Fibroblast of gingiva (primary cell): ENCODE results near the gene GBE1.

Experiments
- DNase-seq: peaks from one replicate; pipeline ENCODE4 v3.0.0-alpha.2; 2011; ENCODE audit warnings: low read depth

The GBE1 gene

GRCh38 chr3:81621277-81621676 lies 140.2 kb downstream of the GBE1 start:
- DNase-seq = no peak

GRCh38 chr3:81620849-81621248 lies 140.6 kb downstream of the GBE1 start:
- DNase-seq = no peak

DNA sequence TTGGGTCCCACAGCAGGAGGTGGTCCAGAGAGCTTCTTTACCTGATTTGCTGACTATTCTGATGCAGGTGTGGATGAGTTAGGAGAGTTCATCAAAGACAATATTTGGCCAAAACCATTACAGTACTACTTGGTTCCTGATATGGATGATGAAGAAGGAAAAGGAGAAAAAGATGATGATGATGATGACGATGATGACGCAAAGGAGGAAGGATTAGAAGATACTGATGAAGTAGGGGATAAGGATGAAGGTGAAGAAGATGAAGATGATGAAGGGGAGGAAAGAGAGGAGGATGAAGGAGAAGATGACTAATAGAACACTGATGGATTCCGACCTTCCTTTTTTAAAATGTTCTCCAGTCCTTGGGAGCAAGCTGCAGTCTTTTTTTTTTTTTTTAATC lies 148.7 kb downstream of the GBE1 start:
- no peak for DNase-seq

- DNase-seq = no peak
Measured at GRCh38 chr3:81602781-81603180, 158.7 kb downstream of the GBE1 start.

GRCh38 chr3:81601707-81602305 lies 159.6 kb downstream of the GBE1 start:
- DNase-seq = no peak

GRCh38 chr3:81592101-81592500 lies 169.3 kb downstream of the GBE1 start:
- DNase-seq = peak; percentile 26

GRCh38 chr3:81585937-81586336 lies 175.5 kb downstream of the GBE1 start:
- DNase-seq = no peak

GRCh38 chr3:81585056-81585455 lies 176.4 kb downstream of the GBE1 start:
- no peak for DNase-seq

DNA sequence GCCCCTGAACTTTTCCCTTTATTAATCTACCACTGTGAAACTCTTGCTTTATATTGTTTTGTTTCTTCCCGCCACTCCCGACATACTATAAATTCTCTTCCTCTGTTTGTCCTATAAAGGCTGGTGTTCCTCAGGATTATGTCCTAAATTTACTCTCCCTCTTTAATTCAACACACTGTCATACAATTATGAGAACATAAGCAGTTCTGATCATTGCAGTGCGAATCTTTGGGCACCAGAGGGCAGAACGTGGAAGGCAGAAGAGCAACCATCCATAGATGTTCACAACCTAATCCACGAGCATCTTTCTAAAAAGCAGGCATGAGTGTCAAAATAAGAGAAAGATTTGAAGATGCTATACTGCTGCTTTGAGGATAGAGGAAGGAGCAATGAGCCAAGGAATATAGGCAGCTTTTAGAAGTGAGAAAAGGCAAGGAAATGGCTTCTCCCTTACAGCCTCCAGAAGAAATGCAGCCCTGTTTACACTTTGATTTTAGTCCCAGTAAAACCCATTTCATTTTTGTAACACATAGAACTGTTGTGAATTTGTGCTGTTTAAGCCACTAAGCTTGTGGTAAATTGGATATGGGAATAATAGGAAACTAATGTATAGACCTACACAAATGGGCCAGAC lies 179.4 kb downstream of the GBE1 start:
- peak; percentile 38 for DNase-seq

GRCh38 chr3:81580355-81580754 lies 181.1 kb downstream of the GBE1 start:
- DNase-seq = no peak

GRCh38 chr3:81579744-81580143 lies 181.7 kb downstream of the GBE1 start:
- no peak for DNase-seq

DNA sequence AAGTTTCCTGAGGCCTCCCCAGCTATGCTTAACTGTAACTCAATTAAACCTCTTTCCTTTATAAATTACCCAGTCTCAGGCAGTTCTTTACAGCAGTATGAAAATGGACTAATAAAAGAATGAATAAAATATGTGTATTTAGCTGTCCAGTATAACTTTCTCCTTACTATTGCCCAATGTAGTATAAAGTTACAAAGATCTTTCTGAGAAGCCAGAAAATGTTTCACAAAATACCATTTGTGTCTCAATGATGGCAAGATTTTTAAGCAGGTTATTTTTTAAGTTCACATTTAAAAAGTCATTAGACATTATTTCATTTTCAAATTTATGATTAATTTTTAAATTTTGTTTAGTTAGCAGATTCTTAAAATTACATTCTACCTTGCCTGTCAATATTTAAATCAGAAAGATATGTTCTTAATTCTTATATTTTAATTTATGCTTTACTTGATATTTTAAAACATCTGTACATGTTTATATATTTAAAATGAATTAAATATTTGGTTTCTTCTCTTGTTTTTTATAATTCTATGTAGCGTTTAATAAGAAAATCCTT lies 189.2 kb downstream of the GBE1 start:
- peak; percentile 49 for DNase-seq

DNA sequence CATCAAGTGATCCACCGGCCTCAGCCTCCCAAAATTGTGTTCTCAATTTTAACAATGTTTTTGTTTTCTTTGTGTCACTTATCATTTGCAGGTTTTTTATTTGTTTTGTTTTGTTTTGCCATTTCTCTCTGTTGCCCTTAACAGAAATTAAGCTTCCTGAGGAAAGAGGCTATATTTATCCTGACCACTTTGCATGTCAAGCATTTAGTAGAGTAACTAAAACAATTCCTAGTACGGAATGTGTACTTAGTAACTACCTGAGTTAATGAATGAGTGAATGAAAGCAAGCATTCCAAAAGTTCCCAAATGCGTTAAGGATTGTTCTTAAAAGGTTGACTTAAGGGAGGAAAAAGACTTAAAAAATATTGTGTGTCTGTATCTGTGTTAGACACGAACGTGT lies 193.1 kb downstream of the GBE1 start:
- no peak for DNase-seq

- no peak for DNase-seq
Measured at GRCh38 chr3:81565041-81565440, 196.4 kb downstream of the GBE1 start.

- DNase-seq = no peak
Measured at GRCh38 chr3:81558106-81558505, 203.3 kb downstream of the GBE1 start.

DNA sequence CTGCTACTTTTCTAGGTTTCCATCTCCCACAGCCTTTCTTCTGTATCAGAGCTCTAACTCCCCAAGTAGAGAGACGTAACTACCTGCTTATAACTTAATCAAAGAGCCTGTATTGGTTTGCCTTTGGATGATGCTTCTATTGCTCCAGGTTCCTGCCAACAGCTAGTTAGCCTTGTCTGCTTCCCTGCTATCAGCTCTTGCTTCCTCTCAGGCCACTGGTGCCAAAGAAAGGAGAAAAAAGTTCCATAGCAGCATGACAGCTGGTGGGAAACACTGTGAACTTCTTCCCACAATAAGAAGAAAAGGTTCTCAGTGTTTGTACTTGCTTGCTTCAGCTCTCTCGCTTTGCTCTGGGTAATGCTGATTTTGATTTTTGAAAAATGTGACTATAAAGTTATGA lies 206.6 kb downstream of the GBE1 start:
- DNase-seq = no peak

DNA sequence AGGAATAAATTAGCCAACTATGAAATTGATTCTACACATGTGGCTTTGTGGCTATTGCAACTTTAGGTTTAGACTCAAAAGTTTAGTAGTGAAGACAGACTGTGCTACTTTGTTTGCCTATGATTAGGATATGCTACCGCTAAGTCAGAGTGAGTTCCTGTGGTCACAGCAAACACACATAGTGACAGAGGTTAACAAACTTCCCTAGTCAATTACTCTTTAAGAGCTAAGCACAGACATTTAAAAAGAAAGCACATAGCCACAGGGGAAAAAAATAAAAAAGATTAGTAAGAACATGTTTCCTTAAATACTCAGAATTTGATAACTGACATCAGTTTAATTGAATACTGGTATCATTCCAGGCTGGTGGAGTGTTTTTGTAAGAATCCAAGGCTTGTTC lies 207.1 kb downstream of the GBE1 start:
- peak; percentile 19 for DNase-seq

DNA sequence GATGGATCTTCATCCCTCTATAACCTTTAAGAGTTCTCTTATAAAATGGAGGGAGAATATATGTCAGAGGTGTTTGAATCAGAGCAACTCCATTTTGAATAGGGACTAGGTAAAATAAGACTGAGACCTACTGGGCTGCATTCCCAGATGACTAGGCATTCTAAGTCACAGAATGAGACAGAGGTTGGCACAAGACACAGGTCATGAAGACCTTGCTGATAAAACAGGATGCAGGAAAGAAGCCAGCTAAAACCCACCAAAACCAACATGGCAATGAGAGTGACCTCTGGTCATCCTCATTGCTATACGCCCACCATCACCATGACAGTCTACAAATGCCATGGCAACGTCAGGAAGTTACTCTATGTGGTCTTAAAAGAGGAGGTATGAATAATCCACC lies 211.0 kb downstream of the GBE1 start:
- peak; percentile 15 for DNase-seq

GRCh38 chr3:81549831-81550230 lies 211.6 kb downstream of the GBE1 start:
- DNase-seq = peak; percentile 54

DNA sequence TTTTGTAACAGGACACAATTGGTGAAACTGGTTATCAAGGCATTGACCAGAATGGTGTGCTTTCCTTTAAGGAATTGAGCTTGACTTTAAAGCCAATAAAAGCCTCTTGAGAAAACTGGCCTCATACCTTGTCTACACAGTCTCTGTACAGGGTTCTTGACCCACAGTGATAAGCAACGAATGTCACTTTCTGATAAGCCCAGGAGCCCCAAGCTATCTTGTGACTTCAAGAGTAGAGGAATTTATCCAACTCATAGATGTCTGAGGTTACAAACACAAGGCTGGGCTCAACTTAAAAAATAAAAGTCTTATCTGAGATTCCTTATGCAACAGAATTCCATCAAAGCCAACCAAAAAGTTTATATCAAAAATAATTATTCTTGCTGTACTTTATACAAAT lies 212.1 kb downstream of the GBE1 start:
- no peak for DNase-seq

- DNase-seq = peak; percentile 55
Measured at GRCh38 chr3:81545572-81545971, 215.9 kb downstream of the GBE1 start.

DNA sequence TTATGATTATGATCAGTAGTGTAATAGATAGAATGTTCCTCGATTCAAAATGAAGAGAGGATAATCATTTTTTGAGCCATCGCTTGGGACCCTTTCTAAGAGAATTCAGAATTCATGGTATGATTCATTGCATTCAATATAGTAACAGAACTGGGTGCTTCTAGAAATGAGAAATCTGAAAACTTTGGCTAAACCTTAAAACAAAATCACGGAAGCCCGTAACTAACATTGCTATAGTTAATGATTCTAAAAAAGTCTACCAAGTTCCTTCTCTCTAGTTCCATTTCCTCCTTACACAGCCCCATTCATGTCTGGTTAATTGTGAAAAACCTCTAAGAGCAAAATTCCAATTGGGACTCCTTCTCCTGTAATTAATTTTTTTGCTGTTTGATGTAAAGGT lies 217.1 kb downstream of the GBE1 start:
- DNase-seq = no peak

- no peak for DNase-seq
Measured at GRCh38 chr3:81540787-81541186, 220.7 kb downstream of the GBE1 start.

DNA sequence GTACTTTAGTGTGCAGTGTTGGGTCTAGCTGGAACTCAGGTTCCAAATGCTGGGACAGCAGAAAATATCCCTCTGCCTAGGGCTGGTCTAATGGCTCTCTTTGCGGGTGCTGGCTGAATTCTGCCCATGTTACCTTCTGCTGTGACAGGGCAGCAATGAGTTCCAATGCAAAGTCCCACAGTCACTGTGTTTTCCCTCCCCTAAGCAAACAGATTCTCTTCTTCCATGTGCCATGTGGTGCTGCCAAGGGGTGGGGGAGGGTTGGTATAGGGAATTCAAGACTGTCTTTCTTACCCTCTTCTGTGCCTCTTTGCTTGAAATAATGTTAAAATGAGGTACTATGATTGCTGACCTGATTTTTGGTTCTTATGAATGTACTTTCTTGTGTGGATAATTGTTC lies 229.6 kb downstream of the GBE1 start:
- DNase-seq = no peak
